Right lobe of liver (tissue), 4 donors: Measurements from ENCODE around the gene ARF6.

Source experiments
- POLR2A ChIP-seq: fragments of 450-650 bp; IDR thresholded peaks from one replicate; pipeline ENCODE4 v1.6.1; 2017; ENCODE audit warnings: antibody characterized with exemption, mild to moderate bottlenecking
- TF ChIP-seq, protein P1 (sequence below), 4 donors: fragments of 200-600 bp in 3 of 4; fragments of 450-650 bp in 1 of 4; IDR thresholded peaks; one replicate each; pipeline versions ENCODE4 v1.5.1 to v1.8.0; 2016 to 2022; ENCODE audit warnings: antibody characterized with exemption in 4 of 4, mild to moderate bottlenecking in 2 of 4
- donor health status: DM: no; HTN: no; CAD: no.
- donor health status: DM: no; HTN: no; CAD: no.
- donor health status: DM: no; HTN: yes; CAD: no.

DNA sequence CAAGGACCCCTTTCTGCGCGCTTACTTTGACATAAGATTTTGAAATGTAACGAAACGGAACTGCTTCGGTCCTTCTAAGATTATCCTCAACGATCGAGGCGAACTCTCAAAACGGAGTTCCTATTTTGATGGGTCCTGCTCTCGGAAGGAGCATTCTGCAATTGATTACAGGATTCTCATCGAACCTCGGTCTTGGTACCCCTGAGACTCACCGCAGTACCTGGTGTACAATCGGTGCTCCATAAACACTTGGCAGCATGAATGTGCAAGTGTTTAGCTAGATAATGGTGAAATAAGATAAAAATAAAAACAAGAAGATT, 39.8 kb upstream of the ARF6 start:
- TF ChIP-seq POLR2A, result no peak
- TF ChIP-seq, protein P1, sequence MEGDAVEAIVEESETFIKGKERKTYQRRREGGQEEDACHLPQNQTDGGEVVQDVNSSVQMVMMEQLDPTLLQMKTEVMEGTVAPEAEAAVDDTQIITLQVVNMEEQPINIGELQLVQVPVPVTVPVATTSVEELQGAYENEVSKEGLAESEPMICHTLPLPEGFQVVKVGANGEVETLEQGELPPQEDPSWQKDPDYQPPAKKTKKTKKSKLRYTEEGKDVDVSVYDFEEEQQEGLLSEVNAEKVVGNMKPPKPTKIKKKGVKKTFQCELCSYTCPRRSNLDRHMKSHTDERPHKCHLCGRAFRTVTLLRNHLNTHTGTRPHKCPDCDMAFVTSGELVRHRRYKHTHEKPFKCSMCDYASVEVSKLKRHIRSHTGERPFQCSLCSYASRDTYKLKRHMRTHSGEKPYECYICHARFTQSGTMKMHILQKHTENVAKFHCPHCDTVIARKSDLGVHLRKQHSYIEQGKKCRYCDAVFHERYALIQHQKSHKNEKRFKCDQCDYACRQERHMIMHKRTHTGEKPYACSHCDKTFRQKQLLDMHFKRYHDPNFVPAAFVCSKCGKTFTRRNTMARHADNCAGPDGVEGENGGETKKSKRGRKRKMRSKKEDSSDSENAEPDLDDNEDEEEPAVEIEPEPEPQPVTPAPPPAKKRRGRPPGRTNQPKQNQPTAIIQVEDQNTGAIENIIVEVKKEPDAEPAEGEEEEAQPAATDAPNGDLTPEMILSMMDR (IDR thresholded peaks at IDR 0.05), result no peak
